Measurements from ENCODE around the gene TDRKH.

The TDRKH gene
- 11.8 to 21.7 (median 19.8) reads per million in 3 donors for total RNA-seq

- Histone ChIP-seq H3K36me3 (ENCODE audit: control insufficient read depth, insufficient read depth, low read length) (no peaks in the 10 kb centered on the region), H3K27me3 (replicated peaks; ENCODE audit: control insufficient read depth, insufficient read depth, low read length, poor library complexity, severe bottlenecking) (no peaks in the 10 kb centered on the region), H3K4me1 (ENCODE audit: control insufficient read depth, insufficient read depth, low read length, poor library complexity, severe bottlenecking) (peaks cover 11% of the 10 kb centered on the region), H3K4me3 (ENCODE audit: insufficient read depth, low read depth, low read length, poor library complexity, severe bottlenecking) (peak within 1 kb of the TSS; percentile 90), H3K9me3 (ENCODE audit: control insufficient read depth, low read length) (no peaks in the 10 kb centered on the region), H3K27ac (ENCODE audit: insufficient read depth, low read length, poor library complexity, severe bottlenecking) (peak within 1 kb of the TSS; percentile 46)
- peak; percentile 97 to 98 (median 97) for DNase-seq
Measured at GRCh38 chr1:151790071-151790939, at the start of gene TDRKH. Gene TDRKH (minus strand): TSS chr1:151790500. CDS start chr1:151783022, 7,478 bp downstream.

GRCh38 chr1:151839457-151840403 is 49.4 kb upstream of the TDRKH start, which contains the start of gene C2CD4D:
Gene C2CD4D (minus strand): TSS chr1:151839820. CDS start chr1:151838989, 831 bp downstream.
- peak; percentile 64 to 67 (median 67) for DNase-seq
- no peaks in the 10 kb centered on the region for H3K36me3 ChIP-seq (ENCODE audit: control insufficient read depth, insufficient read depth, low read length)
- H3K9me3 ChIP-seq (ENCODE audit: control insufficient read depth, low read length) = no peaks in the 10 kb centered on the region
- H3K27ac ChIP-seq (ENCODE audit: insufficient read depth, low read length, poor library complexity, severe bottlenecking) = peak within 1 kb of the TSS; percentile 80
- H3K4me3 ChIP-seq (ENCODE audit: insufficient read depth, low read depth, low read length, poor library complexity, severe bottlenecking) = peak within 1 kb of the TSS; percentile 63
- no peaks in the 10 kb centered on the region for H3K27me3 ChIP-seq (replicated peaks; ENCODE audit: control insufficient read depth, insufficient read depth, low read length, poor library complexity, severe bottlenecking)
- peaks cover 48% of the 10 kb centered on the region for H3K4me1 ChIP-seq (ENCODE audit: control insufficient read depth, insufficient read depth, low read length, poor library complexity, severe bottlenecking)

- H3K4me3 ChIP-seq (ENCODE audit: insufficient read depth, low read depth, low read length, poor library complexity, severe bottlenecking) = peak overlapping the region; percentile 63
- H3K27me3 ChIP-seq (replicated peaks; ENCODE audit: control insufficient read depth, insufficient read depth, low read length, poor library complexity, severe bottlenecking) = no peaks in the 10 kb centered on the region
- no peaks in the 10 kb centered on the region for H3K9me3 ChIP-seq (ENCODE audit: control insufficient read depth, low read length)
Measured at GRCh38 chr1:151839082-151839412, 48.7 kb upstream of the TDRKH start.

GRCh38 chr1:151838222-151839081 is 48.2 kb upstream of the TDRKH start:
- no peaks in the 10 kb centered on the region for H3K27me3 ChIP-seq (replicated peaks; ENCODE audit: control insufficient read depth, insufficient read depth, low read length, poor library complexity, severe bottlenecking)
- H3K4me1 ChIP-seq (ENCODE audit: control insufficient read depth, insufficient read depth, low read length, poor library complexity, severe bottlenecking) = peaks cover 61% of the 10 kb centered on the region
- H3K27ac ChIP-seq (ENCODE audit: insufficient read depth, low read length, poor library complexity, severe bottlenecking) = peak overlapping the region; percentile 80
- no peaks in the 10 kb centered on the region for H3K36me3 ChIP-seq (ENCODE audit: control insufficient read depth, insufficient read depth, low read length)
- DNase-seq = peak; percentile 30 to 44 (median 37)
- no peaks in the 10 kb centered on the region for H3K9me3 ChIP-seq (ENCODE audit: control insufficient read depth, low read length)
- H3K4me3 ChIP-seq (ENCODE audit: insufficient read depth, low read depth, low read length, poor library complexity, severe bottlenecking) = peak overlapping the region; percentile 63

More at GRCh38 chr1:151839082-151839412, 48.7 kb upstream of the TDRKH start:
- H3K36me3 ChIP-seq (ENCODE audit: control insufficient read depth, insufficient read depth, low read length) = no peaks in the 10 kb centered on the region
- peaks cover 55% of the 10 kb centered on the region for H3K4me1 ChIP-seq (ENCODE audit: control insufficient read depth, insufficient read depth, low read length, poor library complexity, severe bottlenecking)
- no peak for DNase-seq
- peak overlapping the region; percentile 80 for H3K27ac ChIP-seq (ENCODE audit: insufficient read depth, low read length, poor library complexity, severe bottlenecking)

- Histone ChIP-seq H3K4me1 (ENCODE audit: control insufficient read depth, insufficient read depth, low read length, poor library complexity, severe bottlenecking) (peaks cover 66% of the 10 kb centered on the region), H3K36me3 (ENCODE audit: control insufficient read depth, insufficient read depth, low read length) (no peaks in the 10 kb centered on the region), H3K27ac (ENCODE audit: insufficient read depth, low read length, poor library complexity, severe bottlenecking) (peak overlapping the region; percentile 80), H3K4me3 (ENCODE audit: insufficient read depth, low read depth, low read length, poor library complexity, severe bottlenecking) (peak overlapping the region; percentile 39), H3K9me3 (ENCODE audit: control insufficient read depth, low read length) (no peaks in the 10 kb centered on the region), H3K27me3 (replicated peaks; ENCODE audit: control insufficient read depth, insufficient read depth, low read length, poor library complexity, severe bottlenecking) (no peaks in the 10 kb centered on the region)
- DNase-seq = peak in 1 of 3 donors; percentile 22
Measured at GRCh38 chr1:151837884-151838221, 47.6 kb upstream of the TDRKH start.

- Histone ChIP-seq H3K36me3 (ENCODE audit: control insufficient read depth, insufficient read depth, low read length) (no peaks in the 10 kb centered on the region), H3K27ac (ENCODE audit: insufficient read depth, low read length, poor library complexity, severe bottlenecking) (peak overlapping the region; percentile 80), H3K27me3 (replicated peaks; ENCODE audit: control insufficient read depth, insufficient read depth, low read length, poor library complexity, severe bottlenecking) (no peaks in the 10 kb centered on the region), H3K9me3 (ENCODE audit: control insufficient read depth, low read length) (no peaks in the 10 kb centered on the region), H3K4me3 (ENCODE audit: insufficient read depth, low read depth, low read length, poor library complexity, severe bottlenecking) (peak overlapping the region; percentile 39), H3K4me1 (ENCODE audit: control insufficient read depth, insufficient read depth, low read length, poor library complexity, severe bottlenecking) (peaks cover 73% of the 10 kb centered on the region)
- peak; percentile 23 to 51 (median 44) for DNase-seq
Measured at GRCh38 chr1:151837197-151837596, 46.9 kb upstream of the TDRKH start.

- H3K27ac ChIP-seq (ENCODE audit: insufficient read depth, low read length, poor library complexity, severe bottlenecking) = no peak overlapping the region
- H3K4me3 ChIP-seq (ENCODE audit: insufficient read depth, low read depth, low read length, poor library complexity, severe bottlenecking) = no peak overlapping the region
- peaks cover 86% of the 10 kb centered on the region for H3K4me1 ChIP-seq (ENCODE audit: control insufficient read depth, insufficient read depth, low read length, poor library complexity, severe bottlenecking)
- H3K36me3 ChIP-seq (ENCODE audit: control insufficient read depth, insufficient read depth, low read length) = no peaks in the 10 kb centered on the region
- H3K27me3 ChIP-seq (replicated peaks; ENCODE audit: control insufficient read depth, insufficient read depth, low read length, poor library complexity, severe bottlenecking) = no peaks in the 10 kb centered on the region
- H3K9me3 ChIP-seq (ENCODE audit: control insufficient read depth, low read length) = no peaks in the 10 kb centered on the region
- no peak for DNase-seq
Measured at GRCh38 chr1:151835596-151835995, 45.3 kb upstream of the TDRKH start.

- H3K4me3 ChIP-seq (ENCODE audit: insufficient read depth, low read depth, low read length, poor library complexity, severe bottlenecking) = peak overlapping the region; percentile 6
- no peaks in the 10 kb centered on the region for H3K36me3 ChIP-seq (ENCODE audit: control insufficient read depth, insufficient read depth, low read length)
- peaks cover 88% of the 10 kb centered on the region for H3K4me1 ChIP-seq (ENCODE audit: control insufficient read depth, insufficient read depth, low read length, poor library complexity, severe bottlenecking)
- peak overlapping the region; percentile 60 for H3K27ac ChIP-seq (ENCODE audit: insufficient read depth, low read length, poor library complexity, severe bottlenecking)
- DNase-seq = no peak
- no peaks in the 10 kb centered on the region for H3K9me3 ChIP-seq (ENCODE audit: control insufficient read depth, low read length)
- H3K27me3 ChIP-seq (replicated peaks; ENCODE audit: control insufficient read depth, insufficient read depth, low read length, poor library complexity, severe bottlenecking) = no peaks in the 10 kb centered on the region
Measured at GRCh38 chr1:151834239-151834638, 43.9 kb upstream of the TDRKH start.

- no peaks in the 10 kb centered on the region for H3K9me3 ChIP-seq (ENCODE audit: control insufficient read depth, low read length)
- peak overlapping the region; percentile 60 for H3K27ac ChIP-seq (ENCODE audit: insufficient read depth, low read length, poor library complexity, severe bottlenecking)
- no peaks in the 10 kb centered on the region for H3K27me3 ChIP-seq (replicated peaks; ENCODE audit: control insufficient read depth, insufficient read depth, low read length, poor library complexity, severe bottlenecking)
- no peak for DNase-seq
- peak overlapping the region; percentile 6 for H3K4me3 ChIP-seq (ENCODE audit: insufficient read depth, low read depth, low read length, poor library complexity, severe bottlenecking)
- H3K36me3 ChIP-seq (ENCODE audit: control insufficient read depth, insufficient read depth, low read length) = no peaks in the 10 kb centered on the region
- H3K4me1 ChIP-seq (ENCODE audit: control insufficient read depth, insufficient read depth, low read length, poor library complexity, severe bottlenecking) = peaks cover 88% of the 10 kb centered on the region
Measured at GRCh38 chr1:151833172-151833900, 43.0 kb upstream of the TDRKH start.
